GM10266 (cell line): ENCODE results near the gene AMOT.

ENCODE experiments used
- DNase-seq: peaks from one replicate; pipeline ENCODE4 v3.0.0; 2012; ENCODE audit errors: extremely low spot score
- TF ChIP-seq, protein P1 (sequence below): IDR thresholded peaks from 2 replicates; pipeline ENCODE4 v1.5.1; 2012; ENCODE audit warnings: mild to moderate bottlenecking, low read depth; ENCODE audit not compliant: control insufficient read depth, insufficient read depth; ENCODE audit errors: missing control alignments

The AMOT gene

DNA sequence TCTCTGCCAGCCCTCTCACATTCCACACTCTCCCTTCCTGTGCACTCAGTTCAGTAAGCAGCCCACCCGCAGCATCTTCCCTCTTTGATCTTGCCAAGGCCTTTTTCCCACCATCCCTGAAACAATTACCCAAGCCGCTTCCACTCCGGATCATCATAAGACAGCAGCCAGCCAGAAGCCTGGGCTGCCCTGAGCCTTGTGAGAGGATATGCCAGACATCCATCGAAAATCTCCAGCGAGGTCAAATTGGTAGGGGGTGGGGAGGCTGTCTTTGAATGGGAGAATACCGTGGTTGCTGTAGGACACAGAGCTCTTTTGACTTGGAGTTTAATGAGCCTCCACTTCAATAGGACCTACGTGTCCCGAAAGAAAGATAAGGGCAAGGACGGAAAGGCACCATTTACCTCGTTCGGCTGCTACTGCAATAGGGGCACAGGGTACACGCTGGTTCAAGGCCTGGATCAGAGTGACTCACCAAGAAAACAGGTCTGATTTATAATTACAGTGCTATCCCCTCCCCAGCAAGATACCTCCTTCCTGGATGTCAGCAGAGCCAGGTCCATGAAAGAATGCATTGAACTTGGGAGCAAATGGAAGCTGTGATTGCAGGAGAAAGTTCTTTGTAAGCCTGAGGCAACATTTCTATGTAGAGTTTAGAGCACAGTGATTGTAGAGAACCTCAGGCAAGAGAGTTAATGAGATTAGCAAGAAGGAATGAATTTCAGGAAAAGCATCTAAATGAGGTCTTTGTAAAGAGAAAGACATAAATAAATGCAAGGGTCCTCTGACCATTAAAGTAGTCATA, 39.5 kb downstream of the AMOT start:
- DNase-seq, result no peak
- TF ChIP-seq, protein P1, sequence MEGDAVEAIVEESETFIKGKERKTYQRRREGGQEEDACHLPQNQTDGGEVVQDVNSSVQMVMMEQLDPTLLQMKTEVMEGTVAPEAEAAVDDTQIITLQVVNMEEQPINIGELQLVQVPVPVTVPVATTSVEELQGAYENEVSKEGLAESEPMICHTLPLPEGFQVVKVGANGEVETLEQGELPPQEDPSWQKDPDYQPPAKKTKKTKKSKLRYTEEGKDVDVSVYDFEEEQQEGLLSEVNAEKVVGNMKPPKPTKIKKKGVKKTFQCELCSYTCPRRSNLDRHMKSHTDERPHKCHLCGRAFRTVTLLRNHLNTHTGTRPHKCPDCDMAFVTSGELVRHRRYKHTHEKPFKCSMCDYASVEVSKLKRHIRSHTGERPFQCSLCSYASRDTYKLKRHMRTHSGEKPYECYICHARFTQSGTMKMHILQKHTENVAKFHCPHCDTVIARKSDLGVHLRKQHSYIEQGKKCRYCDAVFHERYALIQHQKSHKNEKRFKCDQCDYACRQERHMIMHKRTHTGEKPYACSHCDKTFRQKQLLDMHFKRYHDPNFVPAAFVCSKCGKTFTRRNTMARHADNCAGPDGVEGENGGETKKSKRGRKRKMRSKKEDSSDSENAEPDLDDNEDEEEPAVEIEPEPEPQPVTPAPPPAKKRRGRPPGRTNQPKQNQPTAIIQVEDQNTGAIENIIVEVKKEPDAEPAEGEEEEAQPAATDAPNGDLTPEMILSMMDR, result no peak

DNA sequence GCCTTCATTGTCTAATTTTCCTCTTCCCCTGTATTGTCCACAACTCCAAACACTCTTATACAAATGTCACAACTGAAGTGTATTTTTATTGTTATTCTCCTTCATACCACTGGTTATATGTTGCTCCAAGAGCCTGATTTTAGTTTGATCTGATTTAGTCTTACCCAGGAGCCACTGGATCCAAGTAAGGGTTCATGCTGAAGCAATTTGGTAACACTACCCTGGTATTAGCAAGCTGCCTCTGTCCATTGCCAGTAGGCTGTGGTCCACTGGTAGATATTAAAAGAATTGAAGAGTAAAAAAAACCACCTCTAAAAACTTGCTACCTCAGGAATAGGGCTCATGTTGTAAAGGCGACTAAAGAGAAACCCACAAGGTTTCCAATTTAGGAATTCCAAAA, 41.2 kb downstream of the AMOT start:
- TF ChIP-seq, protein P1, result no peak
- no peak for DNase-seq

DNA sequence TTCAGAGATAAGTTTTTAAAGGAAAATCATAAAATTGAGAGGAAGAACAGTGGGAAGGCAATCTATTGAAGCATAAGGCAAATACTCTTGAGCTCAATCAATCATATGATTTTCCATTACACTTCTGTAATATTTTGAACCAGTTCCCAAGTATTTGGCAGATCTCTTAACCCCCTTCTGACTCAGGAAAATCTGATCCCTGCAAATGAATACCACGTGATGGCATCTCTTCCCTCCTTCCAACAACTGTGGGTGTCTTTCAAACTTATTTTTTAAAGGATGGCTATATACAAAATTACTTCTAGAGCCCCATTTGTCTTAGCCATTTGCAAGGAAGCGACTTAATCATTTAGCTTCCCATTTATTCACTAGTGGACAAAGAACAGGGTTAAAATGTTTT, 41.9 kb downstream of the AMOT start:
- no peak for DNase-seq
- TF ChIP-seq, protein P1, result no peak

DNA sequence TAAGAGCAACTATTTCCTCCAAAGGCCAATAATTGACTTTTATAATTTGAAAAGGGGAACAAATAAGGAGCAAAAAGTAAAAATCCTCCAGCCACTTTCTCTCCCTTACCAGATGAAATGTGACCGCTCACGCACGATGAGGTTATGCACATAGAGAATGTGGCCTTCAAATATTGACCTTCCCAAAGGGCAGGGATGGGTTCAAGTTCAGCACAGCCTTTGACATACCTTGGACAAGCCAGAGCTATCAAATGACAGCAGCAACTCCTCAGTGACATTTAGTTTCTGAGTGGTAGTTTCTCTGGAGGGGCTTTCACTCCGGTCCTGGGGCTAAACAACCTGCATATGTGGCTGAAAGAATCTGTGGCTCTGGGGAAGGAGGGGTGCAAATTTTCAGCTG, 50.7 kb downstream of the AMOT start:
- no peak for DNase-seq
- TF ChIP-seq, protein P1, result no peak

DNA sequence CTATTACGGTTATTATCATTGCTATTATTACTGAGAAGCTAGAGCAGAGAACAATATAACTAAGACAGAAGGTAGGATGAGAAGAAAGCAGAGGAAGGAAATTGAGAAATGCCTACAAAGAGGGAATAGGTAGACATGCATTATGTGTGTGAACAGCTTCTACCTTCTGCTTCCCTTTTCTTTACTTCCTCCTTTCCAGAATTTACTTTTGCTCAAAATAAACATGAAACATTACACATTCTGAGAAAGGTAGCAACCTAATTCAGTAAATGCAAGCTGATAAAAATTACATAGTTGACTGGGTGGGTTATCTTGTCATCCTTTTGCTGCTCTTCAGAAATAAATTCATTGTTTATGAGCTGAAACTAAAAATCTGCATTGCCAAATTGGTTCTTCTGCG, 54.6 kb downstream of the AMOT start:
- TF ChIP-seq, protein P1, result no peak

DNA sequence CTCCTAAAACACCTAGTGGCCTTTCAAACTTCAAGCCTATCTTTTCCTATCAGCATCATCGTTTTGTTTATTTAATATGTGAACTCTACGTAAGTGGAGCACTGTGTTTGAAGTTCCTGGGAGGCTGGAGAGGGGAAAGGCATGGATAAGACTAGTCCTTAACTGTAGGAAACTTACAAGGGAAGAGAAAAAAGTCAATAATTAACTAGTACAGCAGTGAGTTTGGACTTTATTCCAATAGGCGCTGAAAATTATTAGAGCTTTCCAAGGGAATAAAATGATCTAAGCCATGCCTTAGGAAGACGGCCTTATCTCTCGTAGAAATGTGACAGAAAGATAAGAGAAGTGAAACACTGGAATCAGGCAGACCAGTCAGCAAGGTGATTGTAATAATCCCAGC, 55.3 kb downstream of the AMOT start:
- no peak for DNase-seq
- TF ChIP-seq, protein P1, result no peak

More for the DNA sequence above, 54.6 kb downstream of the AMOT start:
- DNase-seq, result no peak

DNA sequence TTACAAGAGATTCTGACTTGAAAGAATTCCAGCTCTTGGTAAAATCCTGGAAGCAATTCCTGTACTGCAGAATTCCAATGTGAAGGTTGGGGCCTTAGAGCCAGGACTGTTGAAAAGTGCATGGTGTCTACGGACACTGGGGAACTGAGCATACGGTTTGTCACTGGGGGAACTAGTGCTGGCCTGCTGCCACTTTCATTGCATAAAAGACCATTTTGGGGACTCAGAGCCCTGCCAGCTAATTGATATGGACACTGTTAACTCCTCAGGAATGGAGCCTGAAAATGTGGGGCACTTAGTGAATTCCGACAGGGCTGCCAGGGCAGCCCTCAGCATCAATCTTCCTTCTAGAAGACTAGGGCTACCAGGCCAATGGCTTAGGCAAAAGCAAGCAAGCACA, 55.9 kb downstream of the AMOT start:
- TF ChIP-seq, protein P1, result no peak
- DNase-seq, result no peak
